Psoas muscle (tissue), 8 donors: ENCODE measurements around the gene NCS1. TPM values are rescaled to one million over a fixed set of nuclear protein-coding genes. Genes with fewer than 3 reads are reported as not detected.

Experiments used
- ATAC-seq, 4 donors: fragments of 200-7000 bp; cut with Tn5 transposase; one replicate each; pipeline ENCODE4 v1.9.1; 2020; ENCODE audit warnings: moderate library complexity in 3 of 4, mild to moderate bottlenecking in 2 of 4
- DNase-seq, 2 donors: peaks; one replicate each; pipeline ENCODE4 v3.0.0-alpha.2; 2020
- H3K27ac ChIP-seq: fragments of 200-600 bp; one replicate; pipeline ENCODE4 v1.8.0; 2022
- H3K27me3 ChIP-seq, 3 donors: fragments of 200-600 bp in 1 of 3; one replicate each; pipeline versions ENCODE4 v1.6.1 to v1.8.0; 2013 to 2022; ENCODE audit warnings: low read length in 2 of 3, mild to moderate bottlenecking in 2 of 3, moderate library complexity in 1 of 3; ENCODE audit not compliant: insufficient read depth in 3 of 3
- H3K36me3 ChIP-seq, 2 donors: fragments of 200-600 bp in 1 of 2; one replicate each; pipeline versions ENCODE4 v1.6.1 to v1.8.0; 2013 to 2022; ENCODE audit warnings: low read depth in 1 of 2, mild to moderate bottlenecking in 1 of 2, moderate library complexity in 1 of 2; ENCODE audit not compliant: insufficient read depth in 1 of 2
- H3K4me1 ChIP-seq: fragments of 200-600 bp; one replicate; pipeline ENCODE4 v1.8.0; 2022
- H3K4me3 ChIP-seq: fragments of 200-600 bp; one replicate; pipeline ENCODE4 v1.8.0; 2022; ENCODE audit warnings: mild to moderate bottlenecking
- H3K9me3 ChIP-seq: fragments of 200-600 bp; one replicate; pipeline ENCODE4 v1.8.0; 2022
- CTCF ChIP-seq: fragments of 200-600 bp; IDR thresholded peaks from one replicate; pipeline ENCODE4 v1.8.0; 2022; ENCODE audit warnings: antibody characterized with exemption
- WGBS, 3 donors: extraction: QIAGEN DNeasy Blood & Tissue Kit; methylation state at CpG; one replicate each; pipeline versions ENCODE4 v1.1.6 to v1.1.7; 2013; 5-methylcytosine and 5-hydroxymethylcytosine counted together
- intact Hi-C, 2 donors: fragments of 100-400 bp; cut with DNase I; formaldehyde crosslinking; loops; one replicate each; pipeline versions ENCODE4 v1.11.0 to v1.14.2; 2022
- polyA plus RNA-seq, 3 donors: library from polyadenylated mRNA; stranded (reverse); fragments of 200-250 nt; gene quantifications; one replicate each; pipeline ENCODE4 v1.2.3, GENCODE V29; 2013
- total RNA-seq, 4 donors: library from RNA; stranded (reverse); fragmentation: NEBNext Ultra II Directional in 2 of 4; extraction: Animal tissue kit (Norgen Biotek cat#: 25700) in 2 of 4; gene quantifications; one replicate each; pipeline versions ENCODE4 v1.2.1 to v1.2.4, GENCODE V29; 2021 to 2023
- donor health status: healthy with polysubstance abuse.
- donor health status: DM: no; HTN: no; CAD: no; lungs with moderate emphysema.
- donor health status: Bipolar disorder and iron deficiency.
- donor health status: healthy.
- donor health status: DM: yes; HTN: yes; CAD: no.
- donor health status: DM: no; HTN: no; CAD: no.
- donor health status: DM: no; HTN: no; CAD: no.
- donor health status: DM: yes; HTN: yes; CAD: no.

NCS1 gene
- total and polyA plus RNA-seq, 7 donors, result 2.9 to 7.5 (median 3.8) TPM

GRCh38 chr9:130189840-130190239 lies 17.6 kb downstream of the NCS1 start:
- Histone ChIP-seq H3K36me3 (no peaks in the 10 kb centered on the region), H3K9me3 (no peaks in the 10 kb centered on the region), H3K4me1 (no peaks in the 10 kb centered on the region), H3K27ac (no peak overlapping the region), H3K27me3 (peaks cover 0 to 12% (median 2%) of the 10 kb centered on the region in 3 donors), H3K4me3 (no peak overlapping the region)
- no peak for DNase-seq
- ATAC-seq, result no peak
- WGBS, 3 donors, result 83 to 97% (median 85%) methylated on average over 1 of the region's 1 CpG
- intact Hi-C loops, result no loop called here
- TF ChIP-seq CTCF, result no peak

- H3K27ac ChIP-seq, result no peak overlapping the region
- ATAC-seq, result no peak
These were observed 19.0 kb downstream of the NCS1 start for GRCh38 chr9:130191068-130191748.

GRCh38 chr9:130191749-130192120 lies 19.5 kb downstream of the NCS1 start:
- H3K9me3 ChIP-seq, result no peaks in the 10 kb centered on the region
- H3K36me3 ChIP-seq, result no peaks in the 10 kb centered on the region
- H3K4me1 ChIP-seq, result no peaks in the 10 kb centered on the region
- DNase-seq (no peak), ATAC-seq (no peak)
- peaks cover 0 to 12% (median 2%) of the 10 kb centered on the region in 3 donors for H3K27me3 ChIP-seq
- intact Hi-C loops, result no loop called here
- WGBS, 3 donors, result 85 to 89% (median 86%) methylated on average over 13 to 14 of the region's 14 CpGs
- H3K4me3 ChIP-seq, result no peak overlapping the region
- no peak overlapping the region for H3K27ac ChIP-seq
- TF ChIP-seq CTCF, result no peak

More at GRCh38 chr9:130191068-130191748, 19.0 kb downstream of the NCS1 start:
- Histone ChIP-seq H3K36me3 (no peaks in the 10 kb centered on the region), H3K4me1 (no peaks in the 10 kb centered on the region), H3K27me3 (peaks cover 0 to 12% (median 2%) of the 10 kb centered on the region in 3 donors), H3K9me3 (no peaks in the 10 kb centered on the region), H3K4me3 (no peak overlapping the region)
- TF ChIP-seq CTCF, result no peak
- intact Hi-C loops, result no loop called here
- 89 to 95% (median 90%) methylated on average over 22 to 26 of the region's 26 CpGs for WGBS, 3 donors
- DNase-seq, result no peak

- H3K4me3 ChIP-seq, result no peak overlapping the region
- intact Hi-C loops, result no loop called here
- TF ChIP-seq CTCF, result no peak
- H3K4me1 ChIP-seq, result no peaks in the 10 kb centered on the region
- ATAC-seq (no peak), DNase-seq (no peak)
- WGBS, 3 donors, result 79 to 86% (median 82%) methylated on average over 16 of the region's 16 CpGs
- H3K36me3 ChIP-seq, result no peaks in the 10 kb centered on the region
- peaks cover 0 to 12% (median 2%) of the 10 kb centered on the region in 3 donors for H3K27me3 ChIP-seq
- H3K27ac ChIP-seq, result no peak overlapping the region
- H3K9me3 ChIP-seq, result no peaks in the 10 kb centered on the region
These were observed 20.3 kb downstream of the NCS1 start for GRCh38 chr9:130192382-130192999.
